Cardiac fibroblast (primary cell): ENCODE results near the gene ELMO1.

Experiments used
- DNase-seq, 2 donors: peaks; one replicate each; pipeline versions ENCODE4 v3.0.0 to v3.0.0-alpha.2; 2010; ENCODE audit warnings: low read depth in 2 of 2
- H3K4me3 ChIP-seq, 2 donors: replicated peaks in 1 of 2; 1 replicate in 1 of 2; 2 replicates in 1 of 2; pipeline ENCODE4 v1.5.1; 2011; ENCODE audit warnings: low read depth in 2 of 2, low read length in 2 of 2, mild to moderate bottlenecking in 2 of 2, moderate library complexity in 1 of 2
- TF ChIP-seq, protein P1 (sequence below): IDR thresholded peaks from one replicate; pipeline ENCODE4 v1.5.1; 2011; ENCODE audit warnings: low read depth, mild to moderate bottlenecking, low read length, inconsistent platforms

The ELMO1 gene

DNA sequence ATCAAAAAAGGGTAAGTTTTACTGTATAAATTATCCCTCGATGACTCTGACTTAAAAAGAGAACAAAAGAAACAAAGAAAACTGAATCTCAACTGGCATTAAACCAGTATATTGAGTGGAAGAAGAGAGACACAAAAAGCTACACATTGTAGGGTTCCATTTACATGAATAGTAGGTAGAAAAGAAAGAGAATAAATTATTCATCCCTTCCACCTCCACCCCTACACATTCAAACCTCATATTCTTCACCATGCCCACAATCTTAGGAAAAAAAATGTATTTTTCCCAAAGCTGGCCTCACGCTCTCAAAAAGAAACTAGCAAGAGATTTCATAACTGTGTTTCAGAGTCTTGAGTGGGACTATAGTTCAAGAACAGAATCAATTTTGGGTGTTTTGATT lies 377.5 kb downstream of the ELMO1 start:
- no peak overlapping the region for H3K4me3 ChIP-seq
- TF ChIP-seq, protein P1, sequence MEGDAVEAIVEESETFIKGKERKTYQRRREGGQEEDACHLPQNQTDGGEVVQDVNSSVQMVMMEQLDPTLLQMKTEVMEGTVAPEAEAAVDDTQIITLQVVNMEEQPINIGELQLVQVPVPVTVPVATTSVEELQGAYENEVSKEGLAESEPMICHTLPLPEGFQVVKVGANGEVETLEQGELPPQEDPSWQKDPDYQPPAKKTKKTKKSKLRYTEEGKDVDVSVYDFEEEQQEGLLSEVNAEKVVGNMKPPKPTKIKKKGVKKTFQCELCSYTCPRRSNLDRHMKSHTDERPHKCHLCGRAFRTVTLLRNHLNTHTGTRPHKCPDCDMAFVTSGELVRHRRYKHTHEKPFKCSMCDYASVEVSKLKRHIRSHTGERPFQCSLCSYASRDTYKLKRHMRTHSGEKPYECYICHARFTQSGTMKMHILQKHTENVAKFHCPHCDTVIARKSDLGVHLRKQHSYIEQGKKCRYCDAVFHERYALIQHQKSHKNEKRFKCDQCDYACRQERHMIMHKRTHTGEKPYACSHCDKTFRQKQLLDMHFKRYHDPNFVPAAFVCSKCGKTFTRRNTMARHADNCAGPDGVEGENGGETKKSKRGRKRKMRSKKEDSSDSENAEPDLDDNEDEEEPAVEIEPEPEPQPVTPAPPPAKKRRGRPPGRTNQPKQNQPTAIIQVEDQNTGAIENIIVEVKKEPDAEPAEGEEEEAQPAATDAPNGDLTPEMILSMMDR, result no peak
- DNase-seq, result no peak

DNA sequence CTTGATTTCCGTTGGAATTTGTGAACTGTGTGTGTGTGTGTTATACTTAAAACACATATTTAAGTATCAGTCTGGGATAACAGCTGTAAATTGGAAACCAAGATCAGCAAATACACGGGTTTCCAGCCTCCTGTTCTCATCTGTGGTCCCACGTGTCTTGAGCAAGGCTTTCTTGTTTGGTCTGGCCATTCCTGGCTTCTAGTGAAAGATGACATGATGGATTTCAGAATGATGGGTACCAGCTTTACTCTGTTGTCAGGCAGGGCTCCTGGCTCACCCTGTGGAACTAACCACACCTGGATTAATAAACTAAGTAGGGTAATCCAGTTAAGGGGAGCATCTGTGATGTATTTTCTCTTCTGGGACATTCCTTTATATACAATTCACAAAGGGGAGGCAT lies 378.2 kb downstream of the ELMO1 start:
- H3K4me3 ChIP-seq, result no peak overlapping the region
- TF ChIP-seq, protein P1, result no peak
- DNase-seq, result no peak

DNA sequence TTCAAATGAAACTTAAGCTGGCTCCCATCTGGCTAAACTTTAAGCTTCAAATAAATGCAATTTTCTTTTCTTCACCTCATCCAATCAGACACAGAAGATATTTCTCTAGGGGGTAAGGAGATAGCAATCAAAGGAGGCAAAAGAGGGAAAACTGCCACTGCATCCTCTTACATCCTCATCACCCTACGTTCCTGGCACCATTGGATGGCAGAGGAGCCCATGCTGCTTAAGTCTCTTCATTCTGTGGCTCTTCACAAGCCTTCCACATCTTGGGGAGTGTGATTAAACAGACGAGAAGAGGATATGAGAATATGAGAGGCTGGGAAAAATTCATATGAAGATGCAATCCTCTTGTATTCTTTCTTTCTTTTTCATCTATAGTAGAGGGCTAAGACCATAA lies 378.6 kb downstream of the ELMO1 start:
- TF ChIP-seq, protein P1, result no peak
- no peak for DNase-seq
- H3K4me3 ChIP-seq, result no peak overlapping the region

DNA sequence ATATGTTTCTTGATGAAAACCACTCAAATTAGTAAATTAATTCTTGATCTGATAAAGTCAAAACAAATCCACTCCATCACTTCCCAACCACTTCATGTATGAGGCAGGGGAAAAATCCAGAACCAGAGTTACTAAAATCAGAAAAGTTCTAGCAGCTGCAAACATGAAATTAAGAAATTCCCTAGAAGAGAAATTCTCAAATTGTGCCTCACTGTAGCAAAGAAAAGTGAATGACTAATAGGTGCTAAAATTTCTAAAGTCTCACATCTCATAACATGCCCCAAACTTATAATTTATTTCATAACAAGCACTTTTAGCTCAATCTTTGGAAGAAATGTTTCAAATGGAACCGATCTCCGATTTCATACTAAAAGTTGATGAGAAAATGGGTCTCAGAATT lies 379.3 kb downstream of the ELMO1 start:
- DNase-seq, result no peak
- H3K4me3 ChIP-seq, result no peak overlapping the region
- TF ChIP-seq, protein P1, result no peak

DNA sequence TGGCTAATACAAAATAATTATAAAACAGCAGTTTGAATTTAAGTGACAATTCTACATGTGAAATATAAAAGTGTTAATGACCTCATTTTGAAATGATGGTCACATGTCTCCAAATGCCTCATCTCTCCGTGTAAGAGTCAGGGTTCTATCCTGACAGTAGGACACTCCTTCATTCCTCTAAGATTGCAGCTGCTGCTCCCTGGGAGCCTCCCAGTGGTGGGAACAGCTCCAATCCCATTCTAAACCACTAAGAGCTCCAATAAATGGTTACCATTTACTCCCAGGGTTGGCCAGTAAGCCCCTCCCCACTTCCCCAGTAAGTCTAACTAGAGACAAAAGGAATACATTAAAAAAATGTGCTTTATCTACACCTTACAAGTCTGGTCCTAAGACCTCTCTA lies 379.8 kb downstream of the ELMO1 start:
- DNase-seq, result no peak
- H3K4me3 ChIP-seq, result no peak overlapping the region
- TF ChIP-seq, protein P1, result no peak

DNA sequence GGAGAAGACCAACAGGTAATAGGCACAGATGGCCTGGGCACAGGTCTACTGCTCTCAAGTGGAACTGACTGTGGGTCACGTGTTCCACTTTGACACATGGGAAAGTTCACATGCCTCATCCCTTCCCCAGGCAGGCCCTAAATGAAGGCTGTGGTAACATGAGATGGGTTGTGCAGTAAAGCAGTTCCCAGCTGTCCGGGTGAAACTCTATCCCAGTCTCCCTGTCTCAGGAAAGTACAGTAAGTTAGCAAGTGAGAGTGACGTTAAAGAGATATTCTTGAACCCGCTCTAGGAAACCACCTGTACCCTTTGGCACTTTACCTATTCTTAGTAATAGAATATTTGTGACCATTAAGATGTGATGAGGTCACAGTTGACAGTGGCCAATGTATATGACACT lies 380.6 kb downstream of the ELMO1 start:
- no peak for DNase-seq
- H3K4me3 ChIP-seq, result no peak overlapping the region
- TF ChIP-seq, protein P1, result no peak

DNA sequence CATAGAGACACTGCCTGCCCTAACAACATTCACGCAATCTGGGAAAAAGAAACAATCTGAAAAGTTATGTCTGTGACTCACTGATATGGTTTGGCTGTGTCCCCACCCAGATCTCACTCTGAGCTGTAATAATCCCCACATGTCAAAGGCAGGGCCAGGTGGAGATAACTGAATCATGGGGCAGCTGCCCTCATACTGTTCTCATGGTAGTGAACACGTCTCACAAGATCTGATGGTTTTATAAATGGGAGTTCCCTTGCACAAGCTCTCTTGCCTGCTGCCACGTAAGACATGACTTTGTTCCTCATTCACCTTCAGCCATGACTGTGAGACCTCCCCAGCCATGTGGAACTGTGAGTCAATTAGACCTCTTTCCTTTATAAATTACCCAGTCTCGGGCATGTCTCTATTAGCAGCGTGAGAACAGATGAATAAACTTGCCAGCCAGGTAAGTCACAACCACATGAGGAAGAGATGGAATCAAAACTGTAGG lies 382.8 kb downstream of the ELMO1 start:
- no peak overlapping the region for H3K4me3 ChIP-seq
- TF ChIP-seq, protein P1, result no peak
- peak; percentile 12 to 27 for DNase-seq
